Measurements from ENCODE around the gene TREM2.

Gene TREM2

GRCh38 chr6:41182069-41183034 lies 19.4 kb upstream of the TREM2 start:
- peak; percentile 61 for DNase-seq (ENCODE audit: low spot score)

- DNase-seq (ENCODE audit: low spot score): no peak
Measured at GRCh38 chr6:41181566-41181965, 18.6 kb upstream of the TREM2 start.

- no peak for DNase-seq (ENCODE audit: low spot score)
Measured at GRCh38 chr6:41179163-41179562, 16.2 kb upstream of the TREM2 start.

DNA sequence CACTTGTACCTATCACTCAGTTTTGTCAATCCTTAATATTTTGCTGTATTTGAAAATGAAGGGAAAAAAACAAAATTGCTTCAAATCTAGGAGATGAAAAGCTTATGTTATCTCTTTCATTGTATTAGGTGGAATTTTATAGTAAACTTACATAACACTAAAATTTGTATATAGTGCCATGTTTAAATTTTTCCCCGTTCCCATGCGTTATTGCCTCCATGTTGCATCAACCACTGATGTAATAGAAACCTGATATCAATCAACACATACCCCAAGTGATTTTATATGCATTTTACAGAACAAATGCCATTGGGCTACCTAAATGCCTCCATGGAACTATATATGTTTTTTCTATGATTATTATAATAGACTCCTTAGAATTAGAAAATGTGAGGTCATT lies 14.8 kb upstream of the TREM2 start:
- no peak for DNase-seq (ENCODE audit: low spot score)

GRCh38 chr6:41177287-41177686 lies 14.4 kb upstream of the TREM2 start:
- DNase-seq (ENCODE audit: low spot score): no peak

- no peak for DNase-seq (ENCODE audit: low spot score)
Measured at GRCh38 chr6:41176189-41176588, 13.3 kb upstream of the TREM2 start.

DNA sequence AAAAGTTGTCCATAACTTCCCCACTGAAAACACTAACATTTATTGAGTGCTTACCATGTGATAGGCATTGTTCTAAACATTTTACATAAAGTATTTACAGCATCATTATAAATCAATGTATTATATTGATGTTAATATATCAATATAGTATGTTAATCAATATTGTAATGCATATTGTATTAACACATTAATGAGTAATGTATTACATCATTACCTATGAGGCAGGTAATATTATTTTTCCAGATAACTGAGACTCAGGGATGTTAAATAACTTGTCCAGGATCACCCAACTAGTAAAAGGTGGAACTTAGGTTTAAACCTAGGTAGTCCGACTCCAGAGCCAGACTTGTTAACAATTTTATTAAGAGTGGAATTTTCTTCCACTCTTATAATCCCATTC lies 12.2 kb upstream of the TREM2 start:
- DNase-seq (ENCODE audit: low spot score): no peak

GRCh38 chr6:41174610-41175009 lies 11.7 kb upstream of the TREM2 start:
- no peak for DNase-seq (ENCODE audit: low spot score)

GRCh38 chr6:41171908-41172307 lies 9.0 kb upstream of the TREM2 start:
- DNase-seq (ENCODE audit: low spot score): no peak

GRCh38 chr6:41170547-41171160 lies 7.7 kb upstream of the TREM2 start:
- no peak for DNase-seq (ENCODE audit: low spot score)

GRCh38 chr6:41167173-41167963 lies 4.5 kb upstream of the TREM2 start:
- DNase-seq (ENCODE audit: low spot score): peak; percentile 73

- no peak for DNase-seq (ENCODE audit: low spot score)
Measured at GRCh38 chr6:41164551-41165120, 1.7 kb upstream of the TREM2 start.

- DNase-seq (ENCODE audit: low spot score): no peak
Measured at GRCh38 chr6:41163419-41163717, 452 bp upstream of the TREM2 start.

- no peak for DNase-seq (ENCODE audit: low spot score)
Measured at GRCh38 chr6:41161851-41162552, 914 bp downstream of the TREM2 start.

DNA sequence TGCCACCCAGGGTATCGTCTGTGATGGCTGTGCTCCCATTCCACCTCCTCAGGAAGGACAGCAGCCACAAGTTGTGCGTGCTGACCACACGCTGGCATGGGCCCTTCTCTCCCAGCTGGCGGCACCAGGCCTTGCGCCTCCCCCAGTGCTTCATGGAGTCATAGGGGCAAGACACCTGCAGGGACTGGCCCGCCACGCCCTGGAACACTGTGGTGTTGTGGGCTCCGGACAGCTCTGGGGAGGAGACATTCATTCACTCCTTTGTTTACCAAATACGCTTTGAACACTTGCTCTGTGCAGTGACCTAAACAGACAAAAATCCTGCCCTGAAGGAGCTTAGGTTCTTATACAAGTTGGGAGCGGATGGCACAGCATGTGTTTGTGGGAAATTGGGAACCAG lies 1.5 kb downstream of the TREM2 start:
- no peak for DNase-seq (ENCODE audit: low spot score)

DNA sequence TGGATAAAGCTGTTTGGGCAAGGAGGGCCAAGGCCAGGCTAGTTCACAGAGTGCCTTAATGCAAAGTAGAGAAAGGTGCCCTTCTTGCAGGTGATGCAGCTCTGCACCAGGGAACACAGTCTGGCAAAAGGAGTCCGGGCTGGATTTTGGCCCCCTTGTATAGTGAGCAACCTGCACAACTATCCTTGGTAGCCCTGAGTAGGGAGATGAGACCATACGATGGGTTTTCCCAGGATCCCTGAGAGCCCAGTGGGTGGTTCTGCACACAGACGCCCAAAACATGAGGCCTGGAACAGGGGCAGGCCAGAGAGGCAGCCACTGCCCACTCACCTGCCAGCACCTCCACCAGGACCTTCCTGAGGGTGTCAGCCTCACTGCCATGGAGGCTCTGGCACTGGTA lies 2.0 kb downstream of the TREM2 start:
- DNase-seq (ENCODE audit: low spot score): no peak

DNA sequence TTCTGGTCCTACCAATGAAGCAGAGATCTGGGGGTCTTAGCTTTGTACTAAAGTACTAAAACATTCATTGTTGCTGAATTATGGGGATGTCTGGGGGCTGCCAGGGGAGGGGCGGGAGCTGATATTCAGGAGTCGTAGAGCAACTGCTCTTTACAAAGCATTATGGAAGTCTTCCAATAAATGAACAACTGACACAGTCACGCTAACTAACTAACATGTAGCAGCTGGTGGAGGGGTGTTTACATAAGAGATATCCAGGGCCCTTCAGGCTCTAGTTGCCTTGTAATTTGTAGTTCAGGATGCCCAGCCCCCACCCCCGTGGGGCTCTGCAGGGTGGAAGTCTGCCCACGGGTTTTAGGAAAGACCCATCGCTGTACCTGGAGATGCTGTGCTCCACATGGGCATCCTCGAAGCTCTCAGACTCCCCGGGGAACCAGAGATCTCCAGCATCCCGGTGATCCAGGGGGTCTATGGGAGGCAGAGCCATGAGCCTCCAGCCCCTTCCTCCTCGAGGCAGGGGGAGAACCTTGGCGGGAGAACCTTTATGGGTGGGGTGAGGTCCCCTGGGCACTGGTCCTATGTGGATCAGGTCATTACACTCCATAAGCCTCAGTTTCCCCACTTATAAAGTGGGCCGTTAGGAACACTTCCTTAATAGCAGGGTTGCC lies 3.4 kb downstream of the TREM2 start:
- no peak for DNase-seq (ENCODE audit: low spot score)

DNA sequence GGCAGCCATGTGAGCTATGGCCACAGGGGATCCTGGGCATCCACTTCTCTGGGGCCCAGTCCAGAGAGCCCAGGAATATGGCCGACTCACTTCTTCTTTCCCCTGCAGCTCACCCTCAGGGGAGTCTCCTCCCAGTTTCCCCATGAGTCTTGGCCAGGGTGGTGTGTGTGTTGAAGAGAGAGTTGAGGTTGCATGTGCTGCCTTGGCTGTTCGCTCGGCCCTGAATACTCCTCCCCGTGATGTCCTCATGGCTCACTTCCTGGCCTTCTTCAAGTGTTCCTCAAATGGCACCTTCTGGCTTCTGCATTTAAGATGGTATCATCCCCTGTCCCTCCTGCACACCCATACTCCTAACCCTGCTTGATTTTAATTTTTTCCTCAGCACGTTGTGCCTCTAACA lies 5.6 kb downstream of the TREM2 start:
- no peak for DNase-seq (ENCODE audit: low spot score)

- DNase-seq (ENCODE audit: low spot score): no peak
Measured at GRCh38 chr6:41156771-41157170, 6.1 kb downstream of the TREM2 start.

GRCh38 chr6:41156001-41156400 lies 6.9 kb downstream of the TREM2 start:
- no peak for DNase-seq (ENCODE audit: low spot score)

DNA sequence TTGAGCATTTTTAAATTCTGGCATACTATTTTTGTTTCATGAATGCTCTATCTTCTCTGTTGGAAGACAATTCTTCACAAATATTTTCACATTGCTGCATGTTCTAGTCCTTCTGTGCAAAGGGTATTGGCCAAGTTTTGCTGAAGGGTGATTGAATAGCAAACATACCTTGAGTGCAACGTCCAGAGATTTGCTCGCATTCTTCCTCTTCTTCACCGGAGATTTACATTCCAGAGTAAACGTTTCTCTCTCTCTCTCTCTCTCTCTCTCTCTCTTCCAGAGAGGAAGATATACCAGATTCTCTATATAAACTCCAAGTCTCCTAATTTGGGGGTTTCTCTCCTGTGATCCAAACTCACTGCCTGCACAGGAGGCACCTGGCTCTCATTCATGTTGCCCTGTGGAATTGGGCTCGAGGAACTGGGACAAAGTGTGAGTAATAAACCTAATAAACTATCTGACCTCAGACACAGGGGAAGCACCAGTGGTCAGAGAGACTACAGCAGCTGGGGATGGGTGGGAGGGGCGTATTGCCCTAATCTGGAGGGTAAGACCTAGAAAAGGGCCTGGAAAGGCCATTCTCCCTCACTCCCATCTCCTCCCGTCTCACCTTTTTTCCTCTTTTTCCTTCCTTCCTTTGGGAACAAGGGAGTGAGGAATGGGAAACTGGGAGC lies 7.6 kb downstream of the TREM2 start:
- no peak for DNase-seq (ENCODE audit: low spot score)
